GM19238 (cell line): Measurements from ENCODE around the gene MYO19.
"Not testable (repeated sequence)": the region's sequence is repeated elsewhere in the genome, so short reads cannot be mapped to it uniquely, and the experiment has no call there.

Source experiments
- DNase-seq: peaks from one replicate; pipeline ENCODE4 v3.0.0; 2011; ENCODE audit warnings: low spot score; ENCODE audit not compliant: insufficient read length

Gene MYO19

DNA sequence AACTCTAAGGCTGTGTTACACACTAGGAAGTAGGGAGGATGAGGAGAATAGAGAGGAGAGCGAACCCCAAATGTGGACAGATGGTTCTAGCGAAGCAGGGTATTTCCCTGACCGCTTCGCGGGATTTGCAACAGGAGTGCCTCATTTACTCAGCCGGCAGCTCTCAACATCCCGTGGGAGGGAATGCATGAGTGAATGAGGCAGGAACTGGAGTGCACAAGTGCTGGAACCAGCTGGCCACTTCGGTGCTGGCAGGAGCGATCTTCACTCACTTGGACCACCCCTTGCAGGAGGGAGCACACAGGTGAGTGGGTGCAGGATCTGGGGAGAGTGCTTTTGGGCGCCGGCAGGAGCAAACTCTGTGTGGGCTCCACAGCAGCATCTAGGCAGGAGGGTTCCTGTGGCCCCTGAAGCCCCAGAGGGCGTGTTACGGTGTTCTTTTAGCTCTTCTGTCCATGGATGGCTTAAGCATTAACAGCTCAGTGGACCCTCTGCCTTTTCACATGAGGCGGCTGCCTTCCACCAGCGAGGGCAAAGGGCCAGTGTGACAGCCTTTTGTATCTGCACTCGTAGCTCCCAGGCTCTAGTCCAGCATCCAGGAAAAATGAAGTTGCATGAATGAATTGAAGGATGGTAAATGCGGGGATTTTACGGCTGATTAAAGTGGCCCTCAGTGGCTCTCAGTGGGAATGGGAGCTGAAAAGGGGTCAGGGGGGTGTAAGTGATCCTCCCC lies 65.6 kb downstream of the MYO19 start:
- DNase-seq, result no peak

DNA sequence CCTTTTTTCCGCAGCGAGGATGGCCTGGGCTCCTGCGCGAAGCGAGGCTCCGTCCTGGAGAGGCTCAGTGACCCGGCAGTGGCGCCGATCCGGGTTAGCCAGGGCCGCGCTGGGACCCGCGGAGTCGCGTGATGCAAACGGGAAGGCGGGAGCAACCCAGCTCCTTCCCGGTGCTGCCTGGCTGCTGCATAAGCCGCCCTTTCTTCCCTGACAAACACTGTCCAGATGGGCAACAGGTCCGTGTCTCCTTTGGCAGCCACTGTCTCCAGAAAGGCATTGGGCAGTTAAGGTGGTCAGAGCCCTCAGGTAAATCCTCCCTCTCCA lies 69.9 kb downstream of the MYO19 start:
- DNase-seq, result no peak

DNA sequence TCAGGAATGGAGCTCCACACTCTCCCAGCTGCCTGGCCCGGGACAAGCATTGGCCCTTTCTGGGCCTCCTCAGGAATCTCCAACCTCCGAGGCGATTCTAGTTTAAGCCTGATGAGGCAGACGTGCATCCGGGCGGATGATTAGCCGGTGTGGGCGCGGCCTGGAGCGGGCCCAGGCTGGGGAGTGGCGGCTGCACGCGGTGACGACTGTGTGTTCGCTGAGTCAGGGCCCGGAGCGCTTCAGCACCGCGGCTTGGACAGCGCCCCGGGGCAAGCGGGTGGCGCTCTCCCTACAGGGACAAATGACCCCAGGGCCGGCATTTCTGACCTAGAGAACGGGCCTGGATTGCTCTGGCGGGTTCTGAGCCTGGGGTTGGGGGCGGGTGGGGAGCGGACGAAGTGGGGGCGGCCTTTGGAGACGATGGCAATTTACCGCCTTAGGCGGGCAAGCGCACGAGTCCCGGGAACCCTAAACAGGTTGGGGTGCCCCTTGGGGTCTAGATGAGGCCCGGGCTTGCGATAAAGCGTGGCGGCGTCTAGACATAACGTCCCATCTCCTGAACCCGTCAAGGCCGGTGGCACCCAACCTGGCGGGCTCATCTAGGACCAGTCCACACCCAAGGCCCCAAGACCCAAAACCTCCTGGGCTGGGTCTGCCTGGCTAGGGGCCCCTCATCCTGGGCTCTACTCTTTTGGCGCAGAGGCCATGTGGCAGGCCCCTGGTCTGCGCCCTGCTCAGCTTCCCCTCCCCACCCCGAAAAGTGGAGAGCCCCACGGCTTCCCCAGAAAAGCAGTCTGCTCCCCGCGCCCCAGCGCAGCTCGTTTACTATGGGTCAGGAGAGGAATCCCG lies 70.5 kb downstream of the MYO19 start:
- DNase-seq, result no peak

DNA sequence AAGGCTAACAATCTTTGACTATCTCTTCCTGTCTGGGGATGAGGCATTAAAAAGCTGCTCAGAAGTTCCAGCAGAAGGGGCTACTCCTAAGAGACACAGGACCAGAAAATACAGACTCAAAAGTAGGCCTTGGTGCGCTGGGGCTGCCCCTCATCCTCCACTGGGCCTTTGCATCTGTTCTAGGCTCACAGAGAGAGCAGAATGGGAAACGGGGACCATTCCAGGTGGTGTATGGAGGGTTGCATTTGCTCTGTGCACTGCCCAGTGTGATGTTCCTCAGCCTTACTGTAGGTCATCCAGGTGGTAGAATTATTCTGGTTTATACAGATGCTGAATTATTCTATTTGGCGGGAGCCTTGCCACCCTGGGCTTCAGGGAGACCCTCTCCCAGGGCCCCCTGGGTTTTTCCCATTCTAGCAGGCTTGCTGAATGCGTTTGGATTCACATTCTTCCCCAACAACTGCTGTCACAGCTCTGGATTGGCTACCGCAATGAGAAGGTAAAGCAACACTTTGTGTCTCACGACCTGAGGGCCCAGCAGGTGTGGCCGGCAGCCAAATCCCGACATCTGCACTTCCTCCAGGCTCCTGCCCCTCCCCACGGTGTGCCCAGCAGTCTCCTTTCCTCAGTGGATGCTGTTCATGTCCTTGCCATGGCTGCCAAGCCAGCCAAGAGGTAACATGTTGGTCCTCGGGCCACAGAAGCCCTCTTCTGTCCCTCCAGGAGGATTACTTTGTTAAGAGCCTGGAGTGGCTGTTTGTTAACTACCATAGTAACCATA lies 73.1 kb downstream of the MYO19 start:
- DNase-seq, result no peak

DNA sequence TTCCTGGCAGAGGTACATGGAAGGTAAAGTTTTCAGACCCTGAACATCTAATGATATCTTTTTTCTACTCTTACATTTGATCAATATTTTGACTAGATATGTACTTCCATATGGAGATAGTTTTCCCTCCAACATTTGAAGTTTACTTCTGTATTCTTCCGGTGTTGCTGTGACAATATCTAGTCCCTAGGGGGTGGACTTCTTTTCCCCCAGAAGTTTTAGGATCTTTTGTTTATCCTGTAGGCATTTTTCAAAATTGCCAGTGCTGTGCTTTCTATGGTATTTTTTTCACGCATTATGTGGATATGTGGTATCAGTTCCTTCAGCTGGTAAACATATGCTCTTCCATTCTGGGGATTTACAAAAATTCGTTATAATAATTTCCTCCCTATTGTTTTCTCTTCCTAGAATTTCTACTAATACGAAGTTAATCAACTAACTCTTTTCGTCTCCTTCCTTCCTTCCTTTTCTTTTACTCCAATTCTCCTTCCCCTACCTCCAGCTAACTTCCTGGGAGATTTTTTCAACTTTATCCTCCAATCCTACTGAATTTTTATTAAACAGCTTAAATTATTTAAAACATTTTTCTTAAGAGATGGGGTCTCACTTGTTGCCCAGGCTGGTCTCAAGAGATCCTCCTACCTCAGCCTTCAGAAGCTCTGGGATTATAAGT lies 74.3 kb downstream of the MYO19 start:
- DNase-seq, result no peak

DNA sequence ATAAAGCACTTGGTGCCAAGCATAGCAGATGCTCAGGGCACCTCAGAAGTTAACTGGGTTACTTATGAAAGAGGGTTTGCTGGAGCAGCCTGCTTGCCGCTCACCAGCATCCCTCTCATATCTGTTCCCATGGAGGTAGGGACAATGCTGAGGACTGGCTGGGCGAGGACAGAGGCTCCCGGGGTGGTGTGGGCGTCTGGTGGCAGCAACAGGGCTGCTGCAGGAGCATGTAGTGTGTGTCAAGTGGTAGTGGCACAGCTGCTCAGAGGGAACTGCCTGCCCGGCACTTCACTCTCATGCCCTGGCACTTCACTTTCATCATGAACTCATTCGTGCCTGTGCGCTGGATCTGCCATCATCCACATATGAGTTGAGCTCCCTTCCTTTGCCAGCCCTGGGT lies 75.1 kb downstream of the MYO19 start:
- no peak for DNase-seq

DNA sequence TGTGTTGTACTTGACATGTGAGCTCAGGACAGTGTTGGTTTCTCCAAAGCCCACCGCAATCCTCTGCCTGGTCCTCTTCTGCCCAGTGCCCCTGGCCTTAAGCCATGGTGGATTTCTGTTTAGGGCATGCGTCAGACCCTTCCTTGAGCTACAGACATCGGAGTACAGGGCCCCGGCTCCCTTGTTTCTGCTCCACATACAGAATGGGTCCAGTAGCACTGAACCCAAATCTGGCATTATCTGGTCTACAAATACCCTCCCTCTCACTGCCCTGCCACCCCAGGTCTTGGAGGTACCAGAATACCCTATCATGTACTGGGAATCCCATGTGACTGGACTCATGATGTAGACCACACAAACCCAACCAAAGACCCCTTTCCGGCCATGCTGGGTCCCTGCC lies 75.6 kb downstream of the MYO19 start:
- DNase-seq, result no peak

DNA sequence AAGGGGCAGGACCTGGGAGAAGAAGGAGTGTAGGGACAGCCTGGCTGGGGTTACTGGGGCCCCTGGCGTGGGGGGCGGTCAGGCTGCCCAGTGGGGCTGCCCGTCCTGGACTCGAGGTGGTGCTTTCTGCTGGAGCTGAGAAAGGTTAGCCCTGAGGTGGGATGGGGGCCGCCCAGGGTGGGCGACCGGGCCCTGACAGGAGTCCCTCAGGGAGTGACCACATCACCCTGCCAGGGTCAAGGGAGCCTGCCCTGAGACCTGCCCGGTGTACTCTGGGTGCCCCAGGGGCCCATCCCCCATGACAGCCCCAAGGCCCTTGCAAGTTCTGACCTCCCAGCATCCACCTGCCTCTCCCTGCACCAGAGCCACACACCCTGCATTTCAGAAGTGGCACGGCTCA lies 77.0 kb downstream of the MYO19 start:
- not testable (repeated sequence) for DNase-seq

DNA sequence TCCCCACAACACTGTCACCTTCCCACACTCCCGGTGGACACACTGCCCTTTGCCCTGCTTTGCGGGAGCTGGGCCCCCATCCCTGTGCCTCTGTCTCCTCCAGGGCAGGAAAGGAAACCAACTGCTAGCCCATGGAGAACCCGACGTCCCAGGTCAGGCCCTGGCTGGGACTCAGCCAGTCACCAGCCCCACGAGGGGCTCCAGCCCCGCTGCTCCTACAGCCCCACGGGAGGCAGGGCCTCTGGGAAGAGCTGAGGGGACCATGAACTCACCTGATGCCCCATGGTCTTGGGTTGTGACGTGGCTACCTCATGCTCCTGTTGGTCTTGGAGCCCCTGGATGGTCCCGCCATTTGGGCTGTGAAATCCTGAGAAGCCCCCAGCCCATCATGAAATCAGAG lies 81.8 kb downstream of the MYO19 start:
- not testable (repeated sequence) for DNase-seq

DNA sequence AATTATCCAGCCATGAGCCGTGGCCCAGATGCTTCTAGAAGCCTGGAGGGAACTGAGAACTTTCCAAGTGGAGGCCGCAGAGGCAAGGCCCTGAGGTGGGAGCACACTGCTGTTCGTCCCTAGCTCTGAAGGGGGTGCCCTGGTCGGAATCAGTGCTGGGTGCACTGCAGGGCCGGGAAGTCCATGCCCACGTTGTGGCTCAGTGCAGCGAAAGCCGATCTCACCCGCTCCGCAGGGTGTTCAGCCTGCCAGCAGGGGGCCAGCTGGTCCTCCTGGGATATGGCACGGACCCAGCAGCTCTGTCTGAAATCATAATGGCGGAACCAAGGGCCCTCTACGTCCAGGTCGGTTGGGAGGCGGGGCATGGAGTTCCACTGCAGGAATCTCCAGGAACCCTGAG lies 84.7 kb downstream of the MYO19 start:
- not testable (repeated sequence) for DNase-seq
